Kidney (tissue), 14 donors: ENCODE results near the gene PCSK9. TPM values are rescaled to one million over a fixed set of nuclear protein-coding genes. Genes with fewer than 3 reads are reported as not detected.

Experiments
- DNase-seq, 5 donors: peaks; one replicate each; pipeline ENCODE4 v3.0.0-alpha.2; 2013 to 2020
- FAIRE-seq: peaks from 2 replicates; lab custom pipeline; 2012; peaks lifted over from hg19 to GRCh38; lab: Jason Lieb, UNC
- H3K27ac ChIP-seq, 2 donors: one replicate each; pipeline ENCODE4 v1.7.0; 2013; ENCODE audit warnings: low read depth in 2 of 2, low read length in 2 of 2, inconsistent platforms in 1 of 2
- H3K27me3 ChIP-seq: one replicate; pipeline ENCODE4 v1.7.1; 2013; ENCODE audit warnings: low read length, inconsistent platforms; ENCODE audit not compliant: control insufficient read depth, insufficient read depth
- H3K36me3 ChIP-seq, 3 donors: one replicate each; pipeline versions ENCODE4 v1.7.0 to v1.7.1; 2013; ENCODE audit warnings: low read length in 3 of 3, control low read depth in 1 of 3, inconsistent platforms in 1 of 3; ENCODE audit not compliant: insufficient read depth in 3 of 3, control insufficient read depth in 2 of 3
- H3K4me1 ChIP-seq, 3 donors: one replicate each; pipeline versions ENCODE4 v1.7.0 to v1.7.1; 2013; ENCODE audit warnings: low read length in 3 of 3, inconsistent platforms in 1 of 3, low read depth in 1 of 3; ENCODE audit not compliant: control insufficient read depth in 2 of 3, insufficient read depth in 2 of 3
- H3K4me3 ChIP-seq, 3 donors: one replicate each; pipeline versions ENCODE4 v1.7.0 to v1.8.1; 2013; ENCODE audit warnings: low read length in 3 of 3, control low read depth in 1 of 3, inconsistent platforms in 1 of 3
- H3K9ac ChIP-seq, 3 donors: one replicate each; pipeline versions ENCODE4 v1.7.0 to v1.7.1; 2013; ENCODE audit warnings: low read length in 3 of 3, control low read depth in 1 of 3, inconsistent platforms in 1 of 3
- H3K9me3 ChIP-seq, 3 donors: one replicate each; pipeline versions ENCODE4 v1.7.0 to v1.7.1; 2013; ENCODE audit warnings: low read length in 3 of 3, control low read depth in 1 of 3, inconsistent platforms in 1 of 3; ENCODE audit not compliant: control insufficient read depth in 2 of 3, insufficient read depth in 1 of 3
- intact Hi-C: fragments of 100-400 bp; cut with DNase I; formaldehyde crosslinking; loops from one replicate; pipeline ENCODE4 v1.11.1; 2022
- polyA plus RNA-seq: library from polyadenylated mRNA; stranded (reverse); fragments of 350-450 nt; fragmentation: Illumina TruSeq; extraction: RNeasy Lipid Tissue Mini Kit (QIAGEN cat#74804); gene quantifications from one replicate; pipeline ENCODE4 v1.2.3, GENCODE V29; 2014; ENCODE audit warnings: low read depth, low replicate concordance; ENCODE audit not compliant: insufficient read depth
- total RNA-seq: library from RNA; stranded (reverse); fragmentation: NEBNext Ultra II Directional; extraction: Animal tissue kit (Norgen Biotek cat#: 25700); gene quantifications from one replicate; pipeline ENCODE4 v1.2.1, GENCODE V29; 2021
- TF ChIP-seq, protein P1 (sequence below): IDR thresholded peaks from 3 replicates; pipeline ENCODE4 v1.5.1; 2012; ENCODE audit warnings: mild to moderate bottlenecking, moderate library complexity, borderline replicate concordance; ENCODE audit not compliant: insufficient read depth; ENCODE audit errors: extremely low read depth
- donor health status: control.
- donor health status: control.
- donor health status: control.
- donor health status: control.
- donor health status: control.
- donor health status: DM: yes; HTN: yes; CAD: no.
- donor health status: Normal renal cell carcinoma (clear cell type).

Gene PCSK9
- total and polyA plus RNA-seq, 2 donors from 2014 or later: 0.13 to 0.28 TPM

GRCh38 chr1:55047611-55048010 is 8.3 kb downstream of the PCSK9 start:
- H3K27ac ChIP-seq: no peak overlapping the region
- no peak overlapping the region for H3K9ac ChIP-seq
- DNase-seq: no peak
- H3K27me3 ChIP-seq: no peaks in the 10 kb centered on the region
- intact Hi-C loops: no loop called here
- H3K9me3 ChIP-seq: no peaks in the 10 kb centered on the region
- no peak for FAIRE-seq
- no peaks in the 10 kb centered on the region for H3K36me3 ChIP-seq
- H3K4me3 ChIP-seq: no peak overlapping the region
- TF ChIP-seq, protein P1, sequence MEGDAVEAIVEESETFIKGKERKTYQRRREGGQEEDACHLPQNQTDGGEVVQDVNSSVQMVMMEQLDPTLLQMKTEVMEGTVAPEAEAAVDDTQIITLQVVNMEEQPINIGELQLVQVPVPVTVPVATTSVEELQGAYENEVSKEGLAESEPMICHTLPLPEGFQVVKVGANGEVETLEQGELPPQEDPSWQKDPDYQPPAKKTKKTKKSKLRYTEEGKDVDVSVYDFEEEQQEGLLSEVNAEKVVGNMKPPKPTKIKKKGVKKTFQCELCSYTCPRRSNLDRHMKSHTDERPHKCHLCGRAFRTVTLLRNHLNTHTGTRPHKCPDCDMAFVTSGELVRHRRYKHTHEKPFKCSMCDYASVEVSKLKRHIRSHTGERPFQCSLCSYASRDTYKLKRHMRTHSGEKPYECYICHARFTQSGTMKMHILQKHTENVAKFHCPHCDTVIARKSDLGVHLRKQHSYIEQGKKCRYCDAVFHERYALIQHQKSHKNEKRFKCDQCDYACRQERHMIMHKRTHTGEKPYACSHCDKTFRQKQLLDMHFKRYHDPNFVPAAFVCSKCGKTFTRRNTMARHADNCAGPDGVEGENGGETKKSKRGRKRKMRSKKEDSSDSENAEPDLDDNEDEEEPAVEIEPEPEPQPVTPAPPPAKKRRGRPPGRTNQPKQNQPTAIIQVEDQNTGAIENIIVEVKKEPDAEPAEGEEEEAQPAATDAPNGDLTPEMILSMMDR: no peak
- H3K4me1 ChIP-seq: no peaks in the 10 kb centered on the region

GRCh38 chr1:55048453-55049270 is 9.3 kb downstream of the PCSK9 start:
- H3K9me3 ChIP-seq: no peaks in the 10 kb centered on the region
- FAIRE-seq (no peak), DNase-seq (no peak)
- H3K27ac ChIP-seq: no peak overlapping the region
- no peaks in the 10 kb centered on the region for H3K4me1 ChIP-seq
- TF ChIP-seq, protein P1: no peak
- intact Hi-C loops: no loop called here
- no peak overlapping the region for H3K9ac ChIP-seq
- no peak overlapping the region for H3K4me3 ChIP-seq
- no peaks in the 10 kb centered on the region for H3K27me3 ChIP-seq
- H3K36me3 ChIP-seq: no peaks in the 10 kb centered on the region

- Histone ChIP-seq H3K9me3 (no peaks in the 10 kb centered on the region), H3K27ac (no peak overlapping the region), H3K36me3 (no peaks in the 10 kb centered on the region), H3K27me3 (no peaks in the 10 kb centered on the region), H3K4me1 (no peaks in the 10 kb centered on the region), H3K4me3 (no peak overlapping the region), H3K9ac (no peak overlapping the region)
- DNase-seq: no peak
- intact Hi-C loops: no loop called here
- FAIRE-seq: no peak
- TF ChIP-seq, protein P1: no peak
Measured at GRCh38 chr1:55049271-55049913, 10.0 kb downstream of the PCSK9 start.
